HepG2 (cell line): ENCODE data around the gene ODR4. TPM values are rescaled to one million over a fixed set of nuclear protein-coding genes. Genes with fewer than 3 reads are reported as not detected.

Experiments used
- BCL6 ChIP-seq: IDR thresholded peaks from 2 replicates; pipeline ENCODE4 v1.6.1; 2016; ENCODE audit warnings: missing genetic modification reagents, missing compliant biosample characterization
- CERS6 ChIP-seq: sonication (generic); formaldehyde crosslinking; IDR thresholded peaks from 2 replicates; pipeline ENCODE4 v1.5.0; 2020; ENCODE audit warnings: missing genetic modification reagents
- GATAD1 ChIP-seq: IDR thresholded peaks from 2 replicates; pipeline ENCODE4 v1.6.1; 2016; ENCODE audit warnings: missing genetic modification reagents, missing compliant biosample characterization
- GTF2F1 ChIP-seq: fragments of 150-350 bp; IDR thresholded peaks from 2 replicates; pipeline ENCODE4 v1.6.1; 2014; ENCODE audit warnings: low read length
- ISL2 ChIP-seq: sonication (generic); formaldehyde crosslinking; IDR thresholded peaks from 2 replicates; pipeline ENCODE4 v1.5.0; 2020; ENCODE audit warnings: missing genetic modification reagents
- KLF12 ChIP-seq: sonication (generic); formaldehyde crosslinking; IDR thresholded peaks from 2 replicates; pipeline ENCODE4 v1.4.0; 2020; ENCODE audit warnings: missing genetic modification reagents, borderline replicate concordance
- MXD3 ChIP-seq: IDR thresholded peaks from 2 replicates; pipeline ENCODE4 v1.6.1; 2016; ENCODE audit warnings: mild to moderate bottlenecking, missing biosample characterization, missing genetic modification reagents
- NONO ChIP-seq, 2 experiments: fragments of 450-650 bp in 1 of 2; sonication (generic) in 1 of 2; formaldehyde crosslinking in 1 of 2; IDR thresholded peaks in 1 of 2; conservative IDR thresholded peaks in 1 of 2; 2 replicates each; pipeline versions ENCODE4 v1.6.1 to v1.8.0; 2017 to 2022; ENCODE audit warnings: mild to moderate bottlenecking in 1 of 2, missing genetic modification reagents in 1 of 2, moderate library complexity in 1 of 2
- PATZ1 ChIP-seq: sonication (generic); formaldehyde crosslinking; IDR thresholded peaks from 2 replicates; pipeline ENCODE4 v1.4.0; 2020; ENCODE audit warnings: missing genetic modification reagents
- TFE3 ChIP-seq: IDR thresholded peaks from 2 replicates; pipeline ENCODE4 v1.6.1; 2016
- ZBTB49 ChIP-seq: sonication (generic); formaldehyde crosslinking; IDR thresholded peaks from 2 replicates; pipeline ENCODE4 v1.4.0; 2020; ENCODE audit warnings: missing genetic modification reagents, borderline replicate concordance
- ZMAT3 ChIP-seq: sonication (generic); formaldehyde crosslinking; conservative IDR thresholded peaks from 2 replicates; pipeline ENCODE4 v1.7.0; 2021; ENCODE audit warnings: missing genetic modification reagents
- ZMYM3 ChIP-seq: sonication (generic); formaldehyde crosslinking; IDR thresholded peaks from 2 replicates; pipeline ENCODE4 v1.5.1; 2020; ENCODE audit warnings: mild to moderate bottlenecking, missing genetic modification reagents
- ZNF101 ChIP-seq: sonication (generic); formaldehyde crosslinking; IDR thresholded peaks from 2 replicates; pipeline ENCODE4 v1.4.0; 2020; ENCODE audit warnings: mild to moderate bottlenecking, low read depth, missing genetic modification reagents, borderline replicate concordance
- ZNF143 ChIP-seq: sonication (generic); formaldehyde crosslinking; IDR thresholded peaks from 2 replicates; pipeline ENCODE4 v1.4.0; 2020; ENCODE audit warnings: missing genetic modification reagents
- ZNF510 ChIP-seq: sonication (generic); formaldehyde crosslinking; IDR thresholded peaks from 2 replicates; pipeline ENCODE4 v1.4.0; 2020; ENCODE audit warnings: low read depth, mild to moderate bottlenecking, missing genetic modification reagents
- ZNF569 ChIP-seq: sonication (generic); formaldehyde crosslinking; IDR thresholded peaks from 2 replicates; pipeline ENCODE4 v1.5.0; 2020; ENCODE audit warnings: mild to moderate bottlenecking, missing genetic modification reagents, moderate library complexity, borderline replicate concordance
- ZNF597 ChIP-seq: sonication (generic); formaldehyde crosslinking; IDR thresholded peaks from 2 replicates; pipeline ENCODE4 v1.5.0; 2020; ENCODE audit warnings: missing genetic modification reagents
- ZNF709 ChIP-seq: sonication (generic); formaldehyde crosslinking; IDR thresholded peaks from 2 replicates; pipeline ENCODE4 v1.5.0; 2020; ENCODE audit warnings: mild to moderate bottlenecking, missing genetic modification reagents
- ZNF768 ChIP-seq: sonication (generic); formaldehyde crosslinking; IDR thresholded peaks from 2 replicates; pipeline ENCODE4 v1.4.0; 2020; ENCODE audit warnings: missing genetic modification reagents
- polyA plus RNA-seq, 8 experiments: library from polyadenylated mRNA; depleted of rRNA in 3 of 8; stranded (reverse) in 7 of 8; unstranded in 1 of 8; fragments of >200 nt; fragmentation: Illumina TruSeq in 4 of 8; extraction: Trizol in 4 of 8; gene quantifications; 2 replicates each; pipeline versions ENCODE4 v1.2.1 to v1.2.3, GENCODE V29; 2011 to 2016; ENCODE audit warnings: low read depth in 4 of 8, missing spikeins in 1 of 8, mixed read lengths in 1 of 8; ENCODE audit not compliant: insufficient read depth in 1 of 8
- total RNA-seq, 5 experiments: library from RNA; depleted of rRNA; stranded (reverse); fragments of >200 nt; fragmentation: Illumina TruSeq; extraction: Trizol; gene quantifications; 2 replicates each; pipeline ENCODE4 v1.2.3, GENCODE V29; 2016; ENCODE audit warnings: low read depth in 1 of 5

ODR4 gene
- total and polyA plus RNA-seq, 2 of the 13 experiments (the other 11 are each of a cell fraction or from before 2014, with no cell fraction given), result 16.3 to 22.0 TPM

GRCh38 chr1:186374303-186375151 lies 1.1 kb upstream of the ODR4 start (continued):
- TF ChIP-seq ZMAT3 (CRISPR knock-in tag) (no peak), TFE3 (CRISPR knock-in tag) (no peak), KLF12 (no peak), NONO (IDR thresholded peaks at IDR 0.05) (no peak), NONO (CRISPR knock-in tag; conservative IDR thresholded peaks at IDR 0.05) (no peak), ISL2 (no peak), GATAD1 (no peak), ZNF569 (CRISPR knock-in tag) (no peak), ZNF510 (CRISPR knock-in tag) (no peak), ZNF597 (CRISPR knock-in tag) (no peak), ZNF143 (CRISPR knock-in tag) (no peak), BCL6 (CRISPR knock-in tag) (0 out of 2 replicates have a peak, but pooled peaks have one; percentile 3), PATZ1 (CRISPR knock-in tag) (no peak), MXD3 (0 out of 2 replicates have a peak, but pooled peaks have one; percentile 45), ZNF768 (CRISPR knock-in tag) (0 out of 2 replicates have a peak, but pooled peaks have one; percentile 8), ZNF709 (CRISPR knock-in tag) (no peak), ZNF101 (no peak), GTF2F1 (no peak), ZBTB49 (no peak), ZMYM3 (CRISPR knock-in tag) (no peak), CERS6 (CRISPR knock-in tag) (no peak)
